Transverse colon (tissue), 4 donors: ENCODE data around the gene RNF224. TPM values are rescaled to one million over a fixed set of nuclear protein-coding genes. Genes with fewer than 3 reads are reported as not detected.
A peak's percentile ranks its signal among the peaks of the same experiment; 100 is the strongest.

Experiments used
- DNase-seq: peaks from one replicate; pipeline ENCODE4 v3.0.0-alpha.2; 2019
- H3K27ac ChIP-seq, 4 donors: fragments of 200-600 bp; sonication (generic); 2 replicates each; pipeline ENCODE4 v1.5.1; 2016 to 2018; ENCODE audit warnings: inconsistent platforms in 4 of 4
- H3K27me3 ChIP-seq: fragments of 200-600 bp; sonication (generic); 2 replicates; pipeline ENCODE4 v1.5.1; 2017; ENCODE audit warnings: inconsistent platforms
- H3K36me3 ChIP-seq, 4 donors: fragments of 200-600 bp; sonication (generic); 2 replicates each; pipeline ENCODE4 v1.5.1; 2017 to 2019; ENCODE audit warnings: inconsistent platforms in 4 of 4
- H3K4me1 ChIP-seq, 4 donors: fragments of 200-600 bp; sonication (generic); 2 replicates each; pipeline ENCODE4 v1.5.1; 2017 to 2020; ENCODE audit warnings: inconsistent platforms in 4 of 4
- H3K4me3 ChIP-seq, 4 donors: fragments of 200-600 bp; sonication (generic); 1 replicate in 1 of 4; 2 replicates in 3 of 4; pipeline versions ENCODE4 v1.5.1 to v1.6.1; 2017 to 2019; ENCODE audit warnings: inconsistent platforms in 4 of 4
- H3K9me3 ChIP-seq, 2 donors: fragments of 200-600 bp; sonication (generic); 2 replicates each; pipeline ENCODE4 v1.5.1; 2017 to 2019; ENCODE audit warnings: inconsistent platforms in 2 of 2
- EP300 ChIP-seq: sonication (generic); formaldehyde crosslinking; IDR thresholded peaks from one replicate; pipeline ENCODE4 v1.6.1; 2017; ENCODE audit warnings: antibody characterized with exemption, low read depth
- POLR2A ChIP-seq: fragments of 450-650 bp; IDR thresholded peaks from one replicate; pipeline ENCODE4 v1.6.1; 2016; ENCODE audit warnings: antibody characterized with exemption, mild to moderate bottlenecking, moderate library complexity
- POLR2AphosphoS5 ChIP-seq, 3 donors: sonication (generic); formaldehyde crosslinking; IDR thresholded peaks; one replicate each; pipeline ENCODE4 v1.6.1; 2016; ENCODE audit warnings: antibody characterized with exemption in 3 of 3
- WGBS, 2 donors: methylation state at CpG; one replicate each; pipeline ENCODE4 v1.1.5; 2018; ENCODE audit warnings: low coverage in 1 of 2; 5-methylcytosine and 5-hydroxymethylcytosine counted together
- in situ Hi-C, 4 donors: fragments of 200-750 bp; cut with MboI; loops; one replicate each; pipeline versions ENCODE4 v1.15.0 to v1.15.1; 2017; ENCODE audit warnings: low sequenced_read_pairs in 3 of 4, low pct_ligation_motif_present in 1 of 4, low pct_unique_long_range_greater_than_20kb in 1 of 4
- intact Hi-C: fragments of 100-400 bp; cut with DNase I; formaldehyde crosslinking; loops from one replicate; pipeline ENCODE4 v1.15.1; 2023; ENCODE audit warnings: low total_unique reads
- total RNA-seq, 4 donors: library from RNA; depleted of rRNA; stranded (reverse); fragments of >200 nt; gene quantifications; one replicate each; pipeline ENCODE4 v1.1.0, GENCODE V29; 2016
- TF ChIP-seq, protein P1 (sequence below), 5 experiments: fragments of 200-600 bp in 3 of 5; fragments of 450-650 bp in 2 of 5; sonication (generic) in 3 of 5; IDR thresholded peaks; 1 replicate in 2 of 5; 2 replicates in 3 of 5; pipeline ENCODE4 v1.5.1; 2016 to 2017; ENCODE audit warnings: antibody characterized with exemption in 5 of 5, inconsistent platforms in 3 of 5, mild to moderate bottlenecking in 2 of 5, moderate library complexity in 1 of 5

The RNF224 gene
- total RNA-seq, 4 donors from 2014 or later, result not detected

DNA sequence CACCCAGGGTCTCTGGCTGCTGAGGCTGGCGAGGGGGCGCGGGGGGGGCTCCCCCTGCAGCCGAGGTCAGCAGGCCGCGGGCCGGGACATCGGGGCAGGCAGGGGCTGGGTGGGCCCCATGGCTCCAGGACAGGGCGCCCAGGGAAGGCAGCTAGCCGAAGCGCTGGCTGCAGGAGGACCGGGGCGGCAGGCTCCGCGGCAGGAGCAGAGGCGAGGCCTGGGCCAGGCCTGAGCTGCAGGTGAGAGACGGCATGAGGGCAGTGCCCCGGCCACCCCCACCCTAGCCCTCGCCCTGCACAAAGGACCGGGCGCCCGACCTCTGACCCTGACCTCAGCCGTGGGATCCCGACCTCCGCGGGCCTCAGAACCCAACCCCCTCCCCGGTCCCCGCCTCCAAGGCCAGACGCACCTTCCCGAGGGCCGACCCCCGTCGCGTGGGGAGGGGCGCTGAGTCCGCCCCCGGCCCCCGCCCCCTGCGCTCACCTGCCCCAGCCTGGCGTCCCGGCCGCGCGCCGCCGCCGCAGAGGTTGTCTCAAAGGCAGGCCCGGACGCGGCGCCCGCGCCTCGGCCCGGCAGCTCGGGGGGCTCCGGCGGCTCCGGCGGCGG lies 5.7 kb upstream of the RNF224 start:
- in situ Hi-C loops, result loop anchor here in 2 of 4 donors (10.0 to 25.0 kb wide), 2 partner anchors 97 to 109 kb away; partner anchors contain the start of gene DPP7 (in 1 of the 2)

DNA sequence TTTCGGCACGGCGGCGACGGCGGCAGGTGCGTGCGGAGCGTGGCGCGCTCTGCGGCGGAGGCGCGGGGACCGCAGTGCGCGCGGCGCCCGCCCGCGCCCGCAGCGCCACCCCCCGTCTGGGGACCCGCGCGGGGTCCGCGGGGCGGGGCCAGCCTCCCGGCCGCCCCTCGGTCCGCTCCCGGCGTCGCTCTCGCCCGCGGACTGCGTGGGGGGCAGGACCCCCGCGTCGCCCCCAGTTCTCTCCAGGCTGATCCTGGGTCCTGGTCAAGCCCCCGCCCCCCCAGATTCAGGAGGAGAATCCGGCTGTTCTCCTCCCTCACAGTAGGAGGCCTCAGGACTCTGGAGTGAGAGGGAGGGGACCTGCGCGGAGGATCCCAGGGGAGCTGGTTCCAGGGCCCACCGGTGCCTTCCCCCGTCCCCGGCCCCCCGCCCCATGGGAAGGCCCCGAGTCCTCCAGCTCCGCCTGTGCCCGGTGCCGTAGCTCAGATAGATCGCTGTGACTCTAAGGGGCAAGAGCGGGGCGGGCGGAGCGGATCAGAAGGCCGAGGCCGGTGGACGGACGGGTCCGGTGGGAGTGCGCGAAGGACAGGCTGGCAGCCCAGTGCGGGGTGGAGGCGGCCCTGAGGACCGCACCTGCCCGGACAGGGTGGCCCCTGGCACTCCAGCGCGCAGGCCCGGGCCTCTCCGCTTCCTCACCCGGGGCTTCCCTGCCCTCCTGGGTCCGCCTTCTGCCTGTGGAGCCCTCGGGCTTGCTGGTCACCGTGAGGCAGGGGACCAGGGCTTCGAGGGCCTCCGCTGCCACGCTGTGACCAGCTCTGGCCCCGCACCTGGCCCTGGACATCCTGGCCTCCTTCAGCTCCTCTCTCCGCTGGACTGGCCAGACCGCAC lies 4.9 kb upstream of the RNF224 start, which contains the start of gene RNF208:
Gene RNF208 (minus strand): TSS at position 51 of the 888 bp plus-strand sequence. CDS start 1,028 bp downstream, outside the sequence.
- no peak for TF ChIP-seq POLR2A
- TF ChIP-seq, protein P1, sequence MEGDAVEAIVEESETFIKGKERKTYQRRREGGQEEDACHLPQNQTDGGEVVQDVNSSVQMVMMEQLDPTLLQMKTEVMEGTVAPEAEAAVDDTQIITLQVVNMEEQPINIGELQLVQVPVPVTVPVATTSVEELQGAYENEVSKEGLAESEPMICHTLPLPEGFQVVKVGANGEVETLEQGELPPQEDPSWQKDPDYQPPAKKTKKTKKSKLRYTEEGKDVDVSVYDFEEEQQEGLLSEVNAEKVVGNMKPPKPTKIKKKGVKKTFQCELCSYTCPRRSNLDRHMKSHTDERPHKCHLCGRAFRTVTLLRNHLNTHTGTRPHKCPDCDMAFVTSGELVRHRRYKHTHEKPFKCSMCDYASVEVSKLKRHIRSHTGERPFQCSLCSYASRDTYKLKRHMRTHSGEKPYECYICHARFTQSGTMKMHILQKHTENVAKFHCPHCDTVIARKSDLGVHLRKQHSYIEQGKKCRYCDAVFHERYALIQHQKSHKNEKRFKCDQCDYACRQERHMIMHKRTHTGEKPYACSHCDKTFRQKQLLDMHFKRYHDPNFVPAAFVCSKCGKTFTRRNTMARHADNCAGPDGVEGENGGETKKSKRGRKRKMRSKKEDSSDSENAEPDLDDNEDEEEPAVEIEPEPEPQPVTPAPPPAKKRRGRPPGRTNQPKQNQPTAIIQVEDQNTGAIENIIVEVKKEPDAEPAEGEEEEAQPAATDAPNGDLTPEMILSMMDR (IDR thresholded peaks at IDR 0.05), result peak in 1 of 5 experiments; percentile 8
- TF ChIP-seq EP300, result no peak
- no peak for TF ChIP-seq POLR2AphosphoS5 (IDR thresholded peaks at IDR 0.05)
- H3K36me3 ChIP-seq, result no peaks in the 10 kb centered on the region
- no peaks in the 10 kb centered on the region for H3K27me3 ChIP-seq
- 3% methylated on average over 14 of the region's 88 CpGs; no CpG with 5 or more reads in 1 of the 2 donors for WGBS, 2 donors
- peak within 1 kb of the TSS; percentile 56 to 75 (median 62) for H3K4me3 ChIP-seq
- H3K27ac ChIP-seq, result peak within 1 kb of the TSS; percentile 91 to 96 (median 92)
- H3K9me3 ChIP-seq, result no peaks in the 10 kb centered on the region
- in situ Hi-C loops, result loop anchor here in 2 of 4 donors (10.0 to 25.0 kb wide), 2 partner anchors 98 to 110 kb away; partner anchors contain the start of gene DPP7 (in 1 of the 2)
- intact Hi-C loops, result no loop called here
- H3K4me1 ChIP-seq, result peaks cover 18 to 50% (median 45%) of the 10 kb centered on the region in 4 donors
- no peak for DNase-seq

More for the DNA sequence above, 5.7 kb upstream of the RNF224 start:
- H3K27ac ChIP-seq, result peak overlapping the region in 3 of 4 donors; percentile 14 to 27 (median 20)
- no peaks in the 10 kb centered on the region for H3K27me3 ChIP-seq
- H3K36me3 ChIP-seq, result no peaks in the 10 kb centered on the region
- TF ChIP-seq EP300 (no peak), POLR2AphosphoS5 (IDR thresholded peaks at IDR 0.05) (no peak), POLR2A (no peak)
- TF ChIP-seq, protein P1 (IDR thresholded peaks at IDR 0.05), result no peak
- peak overlapping the region; percentile 26 to 64 (median 40) for H3K4me3 ChIP-seq
- 18% methylated on average over 7 of the region's 61 CpGs; no CpG with 5 or more reads in 1 of the 2 donors for WGBS, 2 donors
- no peaks in the 10 kb centered on the region for H3K9me3 ChIP-seq
- no peak for DNase-seq
- intact Hi-C loops, result no loop called here
- H3K4me1 ChIP-seq, result peaks cover 13 to 50% (median 43%) of the 10 kb centered on the region in 4 donors

DNA sequence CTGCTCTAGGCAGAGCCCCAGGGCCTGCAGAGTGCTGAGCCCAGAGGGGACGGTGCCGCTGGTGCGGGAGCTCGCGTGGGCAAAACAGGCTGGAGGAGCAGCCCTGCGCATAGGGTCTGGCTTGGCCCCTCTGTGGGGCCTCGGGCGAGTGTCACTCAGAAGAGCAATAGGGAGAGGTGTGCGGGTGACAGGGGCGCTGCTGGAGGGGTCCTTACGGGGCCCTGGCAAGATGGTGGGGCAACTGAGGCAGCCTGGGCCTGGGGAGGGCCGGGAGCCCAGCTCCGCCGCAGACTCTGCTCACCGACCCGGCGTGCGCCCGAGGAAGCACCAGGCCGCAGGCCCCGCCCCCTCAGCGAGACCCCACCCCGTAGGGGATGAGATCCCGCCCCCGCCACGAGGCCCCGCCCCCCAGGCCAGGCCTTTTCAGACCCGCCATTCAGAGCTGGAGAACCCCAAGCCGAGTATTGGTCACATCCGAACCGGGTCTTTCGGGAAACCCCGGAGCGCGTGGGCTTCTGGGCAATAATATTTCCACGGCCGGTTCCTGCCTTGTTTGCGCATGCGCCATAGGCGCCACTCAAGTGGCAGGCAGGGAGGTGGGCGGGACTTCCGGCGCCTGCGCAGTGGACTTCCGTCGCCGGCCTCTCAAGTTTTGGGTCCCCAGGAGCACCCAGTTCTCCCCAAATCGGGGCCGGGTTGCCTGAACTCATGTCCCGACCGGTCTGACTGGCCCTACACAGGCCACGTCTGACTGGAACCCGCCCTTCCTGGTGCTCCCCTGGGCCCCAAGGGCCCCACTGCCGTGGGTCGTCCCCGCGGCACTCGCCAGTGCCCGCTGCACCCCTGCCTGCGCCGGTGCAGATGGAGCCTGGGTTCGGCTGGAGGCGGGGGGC lies 4.0 kb upstream of the RNF224 start:
- intact Hi-C loops, result no loop called here
- H3K4me3 ChIP-seq, result peak overlapping the region; percentile 56 to 98 (median 70)
- H3K4me1 ChIP-seq, result peaks cover 18 to 49% (median 39%) of the 10 kb centered on the region in 4 donors
- no peaks in the 10 kb centered on the region for H3K36me3 ChIP-seq
- in situ Hi-C loops, result loop anchor here in 2 of 4 donors (10.0 to 25.0 kb wide), 2 partner anchors 99 to 111 kb away; partner anchors contain the start of gene DPP7 (in 1 of the 2)
- TF ChIP-seq, protein P1 (IDR thresholded peaks at IDR 0.05), result no peak
- peak; percentile 63 for TF ChIP-seq POLR2A
- TF ChIP-seq POLR2AphosphoS5 (IDR thresholded peaks at IDR 0.05), result peak; percentile 61 to 69 (median 66)
- no peak for TF ChIP-seq EP300
- H3K9me3 ChIP-seq, result no peaks in the 10 kb centered on the region
- 2% methylated on average over 34 of the region's 63 CpGs; no CpG with 5 or more reads in 1 of the 2 donors for WGBS, 2 donors
- H3K27me3 ChIP-seq, result peaks cover 4% of the 10 kb centered on the region
- peak overlapping the region; percentile 91 to 96 (median 92) for H3K27ac ChIP-seq
- peak; percentile 97 for DNase-seq
